Neural progenitor cell (in vitro differentiated cells): ENCODE data around the gene TRPM6. TPM values are rescaled to one million over a fixed set of nuclear protein-coding genes. Genes with fewer than 3 reads are reported as not detected.
A peak's percentile ranks its signal among the peaks of the same experiment; 100 is the strongest.

Source experiments
- DNase-seq: peaks from one replicate; pipeline ENCODE4 v3.0.0-alpha.2; 2016; ENCODE audit warnings: low spot score
- H2AFZ ChIP-seq: fragments of 200-600 bp; sonication (generic); replicated peaks from 2 replicates; pipeline ENCODE4 v1.6.1; 2016; ENCODE audit warnings: antibody characterized with exemption
- H3F3A ChIP-seq: fragments of 200-600 bp; sonication (generic); 2 replicates; pipeline ENCODE4 v1.6.1; 2016; ENCODE audit warnings: antibody characterized with exemption, low read depth
- H3K27ac ChIP-seq: fragments of 200-600 bp; sonication (generic); 2 replicates; pipeline ENCODE4 v1.5.1; 2016; ENCODE audit warnings: mild to moderate bottlenecking
- H3K27me3 ChIP-seq: fragments of 200-600 bp; sonication (generic); 2 replicates; pipeline ENCODE4 v1.6.1; 2016; ENCODE audit warnings: mild to moderate bottlenecking, moderate library complexity
- H3K36me3 ChIP-seq: fragments of 200-600 bp; sonication (generic); 2 replicates; pipeline ENCODE4 v1.5.1; 2016
- H3K4me1 ChIP-seq: fragments of 200-600 bp; sonication (generic); 2 replicates; pipeline ENCODE4 v1.6.1; 2016; ENCODE audit warnings: mixed run types
- H3K4me2 ChIP-seq: fragments of 200-600 bp; sonication (generic); 2 replicates; pipeline ENCODE4 v1.6.1; 2016
- H3K4me3 ChIP-seq: fragments of 200-600 bp; sonication (generic); 2 replicates; pipeline ENCODE4 v1.5.1; 2016
- H3K79me2 ChIP-seq: fragments of 200-600 bp; sonication (generic); 2 replicates; pipeline ENCODE4 v1.6.1; 2016; ENCODE audit warnings: low read depth
- H3K9ac ChIP-seq: fragments of 200-600 bp; sonication (generic); 2 replicates; pipeline ENCODE4 v1.6.1; 2016
- H3K9me3 ChIP-seq: fragments of 200-600 bp; sonication (generic); 2 replicates; pipeline ENCODE4 v1.5.1; 2016; ENCODE audit warnings: low read depth
- H4K20me1 ChIP-seq: fragments of 200-600 bp; sonication (generic); 2 replicates; pipeline ENCODE4 v1.6.1; 2016; ENCODE audit warnings: low read depth
- H3K27ac Mint-ChIP-seq: 3 replicates; pipeline ENCODE4 v1.8.0; 2021; ENCODE audit warnings: mixed read lengths
- H3K27me3 Mint-ChIP-seq: 2 replicates; pipeline ENCODE4 v1.8.0; 2022; ENCODE audit warnings: low read depth, mild to moderate bottlenecking, inconsistent platforms, moderate library complexity, mixed read lengths; ENCODE audit not compliant: insufficient read depth
- H3K36me3 Mint-ChIP-seq: 3 replicates; pipeline ENCODE4 v1.8.0; 2021; ENCODE audit warnings: mixed read lengths
- H3K4me1 Mint-ChIP-seq: 3 replicates; pipeline ENCODE4 v1.8.0; 2021; ENCODE audit warnings: mixed read lengths
- H3K4me3 Mint-ChIP-seq: 3 replicates; pipeline ENCODE4 v1.8.0; 2021; ENCODE audit warnings: mild to moderate bottlenecking, moderate library complexity, mixed read lengths
- H3K9me3 Mint-ChIP-seq: 3 replicates; pipeline ENCODE4 v1.8.0; 2020; ENCODE audit warnings: mixed read lengths
- EZH2 ChIP-seq: fragments of 200-600 bp; sonication (generic); IDR thresholded peaks from 2 replicates; pipeline ENCODE4 v1.6.1; 2017; ENCODE audit warnings: antibody characterized with exemption, mild to moderate bottlenecking, moderate library complexity
- EZH2phosphoT487 ChIP-seq: fragments of 200-600 bp; sonication (generic); IDR thresholded peaks from 2 replicates; pipeline ENCODE4 v1.6.1; 2017; ENCODE audit warnings: antibody characterized with exemption
- total RNA-seq: library from RNA; depleted of rRNA; stranded (reverse); fragments of >200 nt; gene quantifications from 2 replicates; pipeline ENCODE4 v1.2.3, GENCODE V29; 2015; ENCODE audit warnings: low replicate concordance
- TF ChIP-seq, protein P1 (sequence below): fragments of 200-600 bp; sonication (generic); IDR thresholded peaks from 2 replicates; pipeline ENCODE4 v1.5.1; 2017; ENCODE audit warnings: antibody characterized with exemption, mild to moderate bottlenecking

The TRPM6 gene
- total RNA-seq, 1 donor from 2014 or later, result not detected

DNA sequence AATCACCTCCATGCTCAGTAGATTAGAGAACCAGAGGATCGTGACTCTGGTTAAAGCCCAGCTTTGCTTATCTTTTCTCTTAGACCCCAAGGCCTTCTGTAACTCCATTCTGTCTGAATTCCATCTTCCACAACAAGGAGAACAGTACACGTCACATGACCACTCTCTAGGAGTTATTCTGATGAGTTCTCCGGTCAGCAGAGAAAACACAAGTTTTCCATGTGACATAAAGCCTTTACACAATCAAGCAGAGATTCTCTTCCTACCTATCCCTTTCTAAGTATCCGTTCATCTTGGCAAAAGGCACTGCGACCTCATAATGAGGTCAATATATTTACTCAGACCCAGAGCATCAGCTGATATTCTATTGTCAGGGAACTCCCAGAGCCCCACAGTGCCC, 112.3 kb downstream of the TRPM6 start:
- Histone ChIP-seq H3K36me3 (no peaks in the 10 kb centered on the region), H3K4me2 (no peak overlapping the region), H3K27me3 (no peaks in the 10 kb centered on the region), H3K79me2 (no peaks in the 10 kb centered on the region), H4K20me1 (no peaks in the 10 kb centered on the region), H3K9me3 (no peaks in the 10 kb centered on the region), H3K27ac (no peak overlapping the region), H2AFZ (peak overlapping the region; percentile 75), H3K4me3 (no peak overlapping the region), H3K4me1 (no peaks in the 10 kb centered on the region), H3K9ac (no peak overlapping the region), H3F3A (no peaks in the 10 kb centered on the region)
- H3K9me3 Mint-ChIP-seq, result no peaks in the 10 kb centered on the region
- no peaks in the 10 kb centered on the region for H3K4me1 Mint-ChIP-seq
- TF ChIP-seq EZH2phosphoT487 (no peak), EZH2 (no peak)
- TF ChIP-seq, protein P1, sequence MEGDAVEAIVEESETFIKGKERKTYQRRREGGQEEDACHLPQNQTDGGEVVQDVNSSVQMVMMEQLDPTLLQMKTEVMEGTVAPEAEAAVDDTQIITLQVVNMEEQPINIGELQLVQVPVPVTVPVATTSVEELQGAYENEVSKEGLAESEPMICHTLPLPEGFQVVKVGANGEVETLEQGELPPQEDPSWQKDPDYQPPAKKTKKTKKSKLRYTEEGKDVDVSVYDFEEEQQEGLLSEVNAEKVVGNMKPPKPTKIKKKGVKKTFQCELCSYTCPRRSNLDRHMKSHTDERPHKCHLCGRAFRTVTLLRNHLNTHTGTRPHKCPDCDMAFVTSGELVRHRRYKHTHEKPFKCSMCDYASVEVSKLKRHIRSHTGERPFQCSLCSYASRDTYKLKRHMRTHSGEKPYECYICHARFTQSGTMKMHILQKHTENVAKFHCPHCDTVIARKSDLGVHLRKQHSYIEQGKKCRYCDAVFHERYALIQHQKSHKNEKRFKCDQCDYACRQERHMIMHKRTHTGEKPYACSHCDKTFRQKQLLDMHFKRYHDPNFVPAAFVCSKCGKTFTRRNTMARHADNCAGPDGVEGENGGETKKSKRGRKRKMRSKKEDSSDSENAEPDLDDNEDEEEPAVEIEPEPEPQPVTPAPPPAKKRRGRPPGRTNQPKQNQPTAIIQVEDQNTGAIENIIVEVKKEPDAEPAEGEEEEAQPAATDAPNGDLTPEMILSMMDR, result no peak
- no peak for DNase-seq
- H3K36me3 Mint-ChIP-seq, result no peaks in the 10 kb centered on the region
- H3K27ac Mint-ChIP-seq, result no peak overlapping the region
- no peak overlapping the region for H3K4me3 Mint-ChIP-seq
- peaks cover 2% of the 10 kb centered on the region for H3K27me3 Mint-ChIP-seq

- H4K20me1 ChIP-seq, result no peaks in the 10 kb centered on the region
- peak; percentile 84 for DNase-seq
- H3K27ac ChIP-seq, result no peak overlapping the region
- Mint-ChIP-seq H3K9me3 (no peaks in the 10 kb centered on the region), H3K4me1 (no peaks in the 10 kb centered on the region), H3K36me3 (no peaks in the 10 kb centered on the region), H3K27me3 (peaks cover 2% of the 10 kb centered on the region), H3K4me3 (no peak overlapping the region), H3K27ac (no peak overlapping the region)
- no peak overlapping the region for H3K4me3 ChIP-seq
- H2AFZ ChIP-seq, result no peak overlapping the region
- H3K36me3 ChIP-seq, result no peaks in the 10 kb centered on the region
- H3K4me2 ChIP-seq, result no peak overlapping the region
- no peak overlapping the region for H3K9ac ChIP-seq
- no peaks in the 10 kb centered on the region for H3K79me2 ChIP-seq
- TF ChIP-seq, protein P1, result peak; percentile 98
- TF ChIP-seq EZH2, result no peak
- no peak for TF ChIP-seq EZH2phosphoT487
- no peaks in the 10 kb centered on the region for H3K27me3 ChIP-seq
- H3K4me1 ChIP-seq, result no peaks in the 10 kb centered on the region
- H3F3A ChIP-seq, result no peaks in the 10 kb centered on the region
- H3K9me3 ChIP-seq, result no peaks in the 10 kb centered on the region
These were observed 113.7 kb downstream of the TRPM6 start for GRCh38 chr9:74773886-74774479.

DNA sequence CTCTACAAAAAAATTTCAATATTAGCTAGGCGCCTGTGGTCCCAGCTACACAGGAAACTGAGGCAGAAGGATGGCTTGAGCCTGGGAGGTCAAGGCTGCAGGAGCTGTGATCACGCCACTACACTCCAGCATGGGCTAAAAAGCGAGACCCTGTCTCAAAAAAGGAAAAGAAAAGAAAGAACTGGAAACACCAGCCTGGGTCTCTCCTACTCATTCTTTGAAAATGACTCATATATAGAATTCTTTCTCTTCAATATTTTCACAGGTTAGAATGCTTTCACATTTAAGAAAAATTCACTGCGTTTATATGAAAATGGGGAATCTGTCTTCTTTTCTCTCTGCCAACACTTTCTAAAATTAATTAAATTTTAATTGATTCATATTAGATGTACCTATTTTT, 115.6 kb downstream of the TRPM6 start:
- no peak overlapping the region for H2AFZ ChIP-seq
- Mint-ChIP-seq H3K27ac (no peak overlapping the region), H3K36me3 (no peaks in the 10 kb centered on the region), H3K27me3 (peaks cover 2% of the 10 kb centered on the region), H3K4me3 (no peak overlapping the region), H3K9me3 (no peaks in the 10 kb centered on the region), H3K4me1 (no peaks in the 10 kb centered on the region)
- H3K4me3 ChIP-seq, result no peak overlapping the region
- DNase-seq, result no peak
- H3K9ac ChIP-seq, result no peak overlapping the region
- H3K36me3 ChIP-seq, result no peaks in the 10 kb centered on the region
- H3K9me3 ChIP-seq, result no peaks in the 10 kb centered on the region
- H3K4me2 ChIP-seq, result no peak overlapping the region
- TF ChIP-seq, protein P1, result no peak
- TF ChIP-seq EZH2, result no peak
- TF ChIP-seq EZH2phosphoT487, result no peak
- no peaks in the 10 kb centered on the region for H3F3A ChIP-seq
- no peaks in the 10 kb centered on the region for H3K79me2 ChIP-seq
- no peaks in the 10 kb centered on the region for H3K27me3 ChIP-seq
- no peak overlapping the region for H3K27ac ChIP-seq
- H4K20me1 ChIP-seq, result no peaks in the 10 kb centered on the region
- no peaks in the 10 kb centered on the region for H3K4me1 ChIP-seq
